ENCODE measurements around the gene SURF4.

DNA sequence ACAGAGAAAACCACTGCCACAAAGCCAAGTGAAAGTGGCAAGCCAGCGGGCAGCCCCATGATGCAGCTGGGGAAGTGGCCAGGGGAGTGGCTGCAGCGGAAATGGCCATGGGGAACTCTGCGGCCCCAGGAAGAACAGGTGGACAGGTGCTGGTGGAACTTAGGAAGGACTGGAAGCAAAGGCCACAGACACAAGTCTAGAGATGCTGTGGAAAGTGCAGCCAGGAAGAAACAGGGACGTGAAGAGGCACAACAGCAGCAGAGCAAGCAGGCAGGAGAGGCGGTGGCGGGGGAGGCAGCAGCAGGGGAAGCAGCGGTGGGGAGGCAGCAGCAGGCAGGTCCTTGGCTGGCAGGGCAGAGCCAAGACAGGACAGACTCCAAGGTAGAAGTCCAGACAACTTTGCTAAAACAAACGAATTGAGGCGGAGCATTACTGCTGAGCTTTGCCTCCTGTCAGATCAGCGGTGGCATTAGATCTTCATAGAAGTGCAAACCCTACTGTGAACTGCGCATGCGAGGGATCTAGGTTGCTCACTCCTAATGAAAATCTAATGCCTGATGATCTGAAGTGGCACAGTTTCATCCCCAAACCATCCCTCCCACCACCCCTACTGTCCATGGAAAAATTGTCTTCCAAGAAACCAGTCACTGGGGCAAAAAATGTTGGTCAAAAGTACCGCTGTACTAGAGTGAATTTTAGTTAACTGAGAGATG is 51.7 kb downstream of the SURF4 start:
- TF ChIP-seq EZH2phosphoT487 (IDR thresholded peaks at IDR 0.05; ENCODE audit: borderline replicate concordance): no peak
- TF ChIP-seq, protein P1, sequence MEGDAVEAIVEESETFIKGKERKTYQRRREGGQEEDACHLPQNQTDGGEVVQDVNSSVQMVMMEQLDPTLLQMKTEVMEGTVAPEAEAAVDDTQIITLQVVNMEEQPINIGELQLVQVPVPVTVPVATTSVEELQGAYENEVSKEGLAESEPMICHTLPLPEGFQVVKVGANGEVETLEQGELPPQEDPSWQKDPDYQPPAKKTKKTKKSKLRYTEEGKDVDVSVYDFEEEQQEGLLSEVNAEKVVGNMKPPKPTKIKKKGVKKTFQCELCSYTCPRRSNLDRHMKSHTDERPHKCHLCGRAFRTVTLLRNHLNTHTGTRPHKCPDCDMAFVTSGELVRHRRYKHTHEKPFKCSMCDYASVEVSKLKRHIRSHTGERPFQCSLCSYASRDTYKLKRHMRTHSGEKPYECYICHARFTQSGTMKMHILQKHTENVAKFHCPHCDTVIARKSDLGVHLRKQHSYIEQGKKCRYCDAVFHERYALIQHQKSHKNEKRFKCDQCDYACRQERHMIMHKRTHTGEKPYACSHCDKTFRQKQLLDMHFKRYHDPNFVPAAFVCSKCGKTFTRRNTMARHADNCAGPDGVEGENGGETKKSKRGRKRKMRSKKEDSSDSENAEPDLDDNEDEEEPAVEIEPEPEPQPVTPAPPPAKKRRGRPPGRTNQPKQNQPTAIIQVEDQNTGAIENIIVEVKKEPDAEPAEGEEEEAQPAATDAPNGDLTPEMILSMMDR (conservative IDR thresholded peaks at IDR 0.05; ENCODE audit: low read length): no peak

Measured in Loucy (cell line).